Loucy (cell line): ENCODE measurements around the gene NR2C2.

ENCODE experiments used
- CTCF ChIP-seq: fragments of 200-600 bp; sonication (generic); conservative IDR thresholded peaks from 2 replicates; pipeline ENCODE4 v1.5.1; 2014; ENCODE audit warnings: mild to moderate bottlenecking, antibody characterized with exemption, low read length
- EZH2phosphoT487 ChIP-seq: fragments of 200-600 bp; IDR thresholded peaks from 2 replicates; pipeline ENCODE4 v1.6.1; 2018; ENCODE audit warnings: antibody characterized with exemption, mild to moderate bottlenecking, moderate library complexity, borderline replicate concordance

DNA sequence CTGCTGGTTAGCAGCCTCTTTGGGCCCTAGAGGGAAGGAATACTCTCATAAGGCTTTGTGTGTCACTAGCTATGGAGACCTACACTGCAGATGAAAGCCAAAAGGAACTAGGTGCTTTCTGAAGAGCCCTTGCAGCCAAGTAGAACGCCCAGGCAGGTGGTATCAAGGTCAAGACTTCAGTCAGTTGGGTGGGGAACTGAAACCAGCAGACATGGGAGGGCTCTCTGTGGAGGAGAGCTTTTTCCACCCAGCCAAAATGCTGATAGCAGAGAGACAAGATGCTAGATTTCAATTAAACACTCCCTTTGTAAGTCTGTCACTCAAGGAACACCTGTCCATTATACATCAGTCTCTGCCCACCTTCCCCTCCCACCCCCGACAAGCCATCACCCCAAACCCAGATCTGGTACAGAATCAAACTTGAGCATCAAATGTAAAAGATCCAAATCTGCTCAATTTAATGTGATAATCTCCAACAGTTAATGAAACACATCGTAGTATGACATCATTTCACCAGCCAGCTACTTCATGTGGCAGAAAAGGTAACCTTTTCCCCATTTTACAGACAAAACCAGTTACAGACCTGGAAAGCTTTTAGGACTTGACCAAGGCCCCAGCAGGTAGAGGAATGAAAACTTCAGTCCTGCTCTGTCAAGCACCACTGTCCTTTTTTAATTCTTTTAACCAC, 103.2 kb downstream of the NR2C2 start:
- TF ChIP-seq CTCF, result no peak
- TF ChIP-seq EZH2phosphoT487, result no peak
